Hepatocyte (in vitro differentiated cells): Measurements from ENCODE around the gene NAA38. TPM values are rescaled to one million over a fixed set of nuclear protein-coding genes. Genes with fewer than 3 reads are reported as not detected.

Experiments used
- DNase-seq: peaks from one replicate; pipeline ENCODE4 v3.0.0-alpha.2; 2016; ENCODE audit warnings: low spot score
- H2AFZ ChIP-seq: fragments of 200-600 bp; sonication (generic); 2 replicates; pipeline ENCODE4 v1.6.0; 2016; ENCODE audit warnings: antibody characterized with exemption, mild to moderate bottlenecking
- H3K27ac ChIP-seq: fragments of 200-600 bp; sonication (generic); 2 replicates; pipeline ENCODE4 v1.5.1; 2016; ENCODE audit warnings: mild to moderate bottlenecking
- H3K27me3 ChIP-seq: fragments of 200-600 bp; sonication (generic); 2 replicates; pipeline ENCODE4 v1.6.1; 2016
- H3K36me3 ChIP-seq: fragments of 200-600 bp; sonication (generic); replicated peaks from 2 replicates; pipeline ENCODE4 v1.5.1; 2016; ENCODE audit warnings: low read depth; ENCODE audit not compliant: insufficient read depth
- H3K4me1 ChIP-seq: fragments of 200-600 bp; sonication (generic); 2 replicates; pipeline ENCODE4 v1.5.1; 2016; ENCODE audit warnings: mild to moderate bottlenecking, moderate library complexity; ENCODE audit not compliant: insufficient read depth
- H3K4me2 ChIP-seq: fragments of 200-600 bp; sonication (generic); 2 replicates; pipeline ENCODE4 v1.6.0; 2016
- H3K4me3 ChIP-seq: fragments of 200-600 bp; sonication (generic); 2 replicates; pipeline ENCODE4 v1.5.1; 2016; ENCODE audit warnings: mild to moderate bottlenecking
- H3K79me2 ChIP-seq: fragments of 200-600 bp; sonication (generic); 2 replicates; pipeline ENCODE4 v1.6.0; 2017; ENCODE audit warnings: mild to moderate bottlenecking
- H3K9me2 ChIP-seq: fragments of 200-600 bp; sonication (generic); replicated peaks from 2 replicates; pipeline ENCODE4 v1.6.0; 2017; ENCODE audit warnings: mild to moderate bottlenecking; ENCODE audit not compliant: insufficient read depth
- H3K9me3 ChIP-seq: fragments of 200-600 bp; sonication (generic); 2 replicates; pipeline ENCODE4 v1.5.1; 2016; ENCODE audit warnings: low read depth, mild to moderate bottlenecking
- H4K20me1 ChIP-seq: fragments of 200-600 bp; sonication (generic); 2 replicates; pipeline ENCODE4 v1.6.0; 2016; ENCODE audit warnings: mild to moderate bottlenecking; ENCODE audit not compliant: insufficient read depth, poor library complexity, severe bottlenecking
- EZH2 ChIP-seq: fragments of 200-600 bp; sonication (generic); IDR thresholded peaks from 2 replicates; pipeline ENCODE4 v1.6.1; 2016; ENCODE audit warnings: antibody characterized with exemption, mild to moderate bottlenecking, borderline replicate concordance
- EZH2phosphoT487 ChIP-seq: fragments of 200-600 bp; sonication (generic); IDR thresholded peaks from one replicate; pipeline ENCODE4 v1.6.1; 2018; ENCODE audit warnings: antibody characterized with exemption, mild to moderate bottlenecking, low read depth, moderate library complexity; ENCODE audit not compliant: unreplicated experiment, severe bottlenecking
- WGBS: methylation state at CpG from one replicate; pipeline ENCODE4 v1.1.6; 2016; ENCODE audit warnings: low lambda C conversion rate; ENCODE audit errors: missing lambda C conversion rate; 5-methylcytosine and 5-hydroxymethylcytosine counted together
- polyA plus RNA-seq: library from polyadenylated mRNA; unstranded; fragments of >200 nt; fragmentation: Nextera tagmentation; extraction: Ambion mirVana; gene quantifications from 2 replicates; pipeline ENCODE4 v1.2.1, GENCODE V29; 2016
- small RNA-seq: library from RNA; depleted of rRNA; stranded (forward); fragments of <200 nt; gene quantifications from one replicate; pipeline ENCODE3, GENCODE V24; 2014
- total RNA-seq: library from RNA; depleted of rRNA; stranded (reverse); fragments of >200 nt; gene quantifications from 2 replicates; pipeline ENCODE4 v1.2.3, GENCODE V29; 2014
- TF ChIP-seq, protein P1 (sequence below): fragments of 200-600 bp; sonication (generic); IDR thresholded peaks from 2 replicates; pipeline ENCODE4 v1.5.1; 2016; ENCODE audit warnings: antibody characterized with exemption, mild to moderate bottlenecking; ENCODE audit not compliant: poor library complexity

Gene NAA38
- total and polyA plus RNA-seq, 2 experiments from 2014 or later: 66.0 to 147 TPM

GRCh38 chr17:7809086-7809790 lies 48.1 kb downstream of the NAA38 start:
- no peaks in the 10 kb centered on the region for H4K20me1 ChIP-seq
- no peaks in the 10 kb centered on the region for H3K4me1 ChIP-seq
- H3K27me3 ChIP-seq: no peaks in the 10 kb centered on the region
- no peaks in the 10 kb centered on the region for H3K79me2 ChIP-seq
- TF ChIP-seq EZH2phosphoT487 (no peak), EZH2 (no peak)
- TF ChIP-seq, protein P1, sequence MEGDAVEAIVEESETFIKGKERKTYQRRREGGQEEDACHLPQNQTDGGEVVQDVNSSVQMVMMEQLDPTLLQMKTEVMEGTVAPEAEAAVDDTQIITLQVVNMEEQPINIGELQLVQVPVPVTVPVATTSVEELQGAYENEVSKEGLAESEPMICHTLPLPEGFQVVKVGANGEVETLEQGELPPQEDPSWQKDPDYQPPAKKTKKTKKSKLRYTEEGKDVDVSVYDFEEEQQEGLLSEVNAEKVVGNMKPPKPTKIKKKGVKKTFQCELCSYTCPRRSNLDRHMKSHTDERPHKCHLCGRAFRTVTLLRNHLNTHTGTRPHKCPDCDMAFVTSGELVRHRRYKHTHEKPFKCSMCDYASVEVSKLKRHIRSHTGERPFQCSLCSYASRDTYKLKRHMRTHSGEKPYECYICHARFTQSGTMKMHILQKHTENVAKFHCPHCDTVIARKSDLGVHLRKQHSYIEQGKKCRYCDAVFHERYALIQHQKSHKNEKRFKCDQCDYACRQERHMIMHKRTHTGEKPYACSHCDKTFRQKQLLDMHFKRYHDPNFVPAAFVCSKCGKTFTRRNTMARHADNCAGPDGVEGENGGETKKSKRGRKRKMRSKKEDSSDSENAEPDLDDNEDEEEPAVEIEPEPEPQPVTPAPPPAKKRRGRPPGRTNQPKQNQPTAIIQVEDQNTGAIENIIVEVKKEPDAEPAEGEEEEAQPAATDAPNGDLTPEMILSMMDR: no peak
- 58% methylated on average over 11 of the region's 11 CpGs for WGBS
- no peaks in the 10 kb centered on the region for H3K36me3 ChIP-seq
- H3K9me3 ChIP-seq: no peaks in the 10 kb centered on the region
- no peak overlapping the region for H2AFZ ChIP-seq
- no peak for DNase-seq
- H3K9me2 ChIP-seq: no peaks in the 10 kb centered on the region
- no peak overlapping the region for H3K4me3 ChIP-seq
- H3K27ac ChIP-seq: no peak overlapping the region
- H3K4me2 ChIP-seq: no peak overlapping the region

DNA sequence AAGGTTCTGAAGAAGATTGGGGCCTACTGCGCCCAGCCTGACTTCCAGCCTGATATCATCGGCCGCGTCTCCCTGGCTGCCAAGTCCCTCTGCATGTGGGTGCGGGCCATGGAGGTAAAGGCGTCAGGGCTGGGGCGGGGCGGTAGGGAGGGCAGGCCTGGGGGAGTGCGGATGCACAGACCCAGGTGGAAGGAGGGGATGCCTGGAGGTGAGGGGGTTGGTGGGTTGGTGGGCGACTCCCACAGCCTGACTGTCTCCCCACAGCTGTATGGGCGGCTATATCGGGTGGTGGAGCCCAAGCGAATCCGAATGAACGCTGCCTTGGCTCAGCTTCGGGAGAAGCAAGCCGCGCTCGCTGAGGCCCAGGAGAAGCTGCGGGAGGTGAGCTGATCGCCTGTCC lies 50.2 kb downstream of the NAA38 start:
- Histone ChIP-seq H3K4me3 (no peak overlapping the region), H3K9me2 (no peaks in the 10 kb centered on the region), H3K4me2 (no peak overlapping the region), H2AFZ (no peak overlapping the region), H3K36me3 (no peaks in the 10 kb centered on the region), H3K27me3 (no peaks in the 10 kb centered on the region), H3K27ac (no peak overlapping the region), H4K20me1 (no peaks in the 10 kb centered on the region), H3K4me1 (no peaks in the 10 kb centered on the region), H3K79me2 (no peaks in the 10 kb centered on the region), H3K9me3 (no peaks in the 10 kb centered on the region)
- TF ChIP-seq, protein P1: no peak
- TF ChIP-seq EZH2 (no peak), EZH2phosphoT487 (no peak)
- DNase-seq: no peak
- 96% methylated on average over 16 of the region's 21 CpGs for WGBS

Small RNA genes lying within 50 kb of the gene (small RNA-seq; reads per million reads assigned to genes)
- gene SCARNA21: 252 reads per million, percentile 98 among the genes with 10 or more reads in this experiment

Other genes starting within 250 kb of the NAA38 start
- 33.0 and 33.7 TPM in 2 replicates for gene FXR2, start 242.7 kb downstream of the NAA38 start, total RNA-seq
- gene FXR2, start 242.7 kb downstream of the NAA38 start, polyA plus RNA-seq: 33.8 and 41.6 TPM in 2 replicates
- 114 and 130 TPM in 2 replicates for gene SAT2, start 229.7 kb downstream of the NAA38 start, total RNA-seq
- gene SAT2, start 229.7 kb downstream of the NAA38 start, polyA plus RNA-seq: 128 and 138 TPM in 2 replicates
- gene SHBG, start 227.4 kb downstream of the NAA38 start, total RNA-seq: 6.1 and 9.0 TPM in 2 replicates
- 5.3 and 10.0 TPM in 2 replicates for gene SHBG, start 227.4 kb downstream of the NAA38 start, polyA plus RNA-seq
- 0.04 and 0.23 TPM in 2 replicates for gene ATP1B2, start 206.6 kb downstream of the NAA38 start, total RNA-seq
- gene ATP1B2, start 206.6 kb downstream of the NAA38 start, polyA plus RNA-seq: 2.2 and 2.5 TPM in 2 replicates
- gene TP53, start 170.1 kb downstream of the NAA38 start, total RNA-seq: 24.2 and 29.6 TPM in 2 replicates
- gene TP53, start 170.1 kb downstream of the NAA38 start, polyA plus RNA-seq: 26.9 and 31.7 TPM in 2 replicates
- gene WRAP53, start 169.1 kb downstream of the NAA38 start, total RNA-seq: 3.8 and 7.8 TPM in 2 replicates
- gene WRAP53, start 169.1 kb downstream of the NAA38 start, polyA plus RNA-seq: 9.0 and 12.0 TPM in 2 replicates
- 7.4 and 8.6 TPM in 2 replicates for gene EFNB3, start 152.4 kb downstream of the NAA38 start, total RNA-seq
- 10.6 and 16.6 TPM in 2 replicates for gene EFNB3, start 152.4 kb downstream of the NAA38 start, polyA plus RNA-seq
- gene DNAH2, start 139.8 kb downstream of the NAA38 start, total RNA-seq: 0.77 and 1.0 TPM in 2 replicates
- gene DNAH2, start 139.8 kb downstream of the NAA38 start, polyA plus RNA-seq: 2.1 and 4.0 TPM in 2 replicates
- 3.3 and 5.9 TPM in 2 replicates for gene KDM6B, start 23.3 kb downstream of the NAA38 start, total RNA-seq
- 10.2 and 11.3 TPM in 2 replicates for gene KDM6B, start 23.3 kb downstream of the NAA38 start, polyA plus RNA-seq
- gene TMEM88, start 2.5 kb downstream of the NAA38 start, total RNA-seq: 59.6 and 73.3 TPM in 2 replicates
- gene TMEM88, start 2.5 kb downstream of the NAA38 start, polyA plus RNA-seq: 241 and 328 TPM in 2 replicates
- 9.1 and 14.1 TPM in 2 replicates for gene CYB5D1, start 444 bp upstream of the NAA38 start, total RNA-seq
- gene CYB5D1, start 444 bp upstream of the NAA38 start, polyA plus RNA-seq: 12.2 and 15.1 TPM in 2 replicates
- gene CHD3, start 31.2 kb upstream of the NAA38 start, total RNA-seq: 65.6 and 75.3 TPM in 2 replicates
- 41.2 and 49.4 TPM in 2 replicates for gene CHD3, start 31.2 kb upstream of the NAA38 start, polyA plus RNA-seq
- gene RNF227, start 58.7 kb upstream of the NAA38 start, total RNA-seq: 2.9 and 3.5 TPM in 2 replicates
- gene RNF227, start 58.7 kb upstream of the NAA38 start, polyA plus RNA-seq: 2.5 and 4.8 TPM in 2 replicates
- 1.4 and 1.8 TPM in 2 replicates for gene KCNAB3, start 72.3 kb upstream of the NAA38 start, total RNA-seq
- gene KCNAB3, start 72.3 kb upstream of the NAA38 start, polyA plus RNA-seq: 1.8 and 3.8 TPM in 2 replicates
- gene TRAPPC1, start 74.4 kb upstream of the NAA38 start, total RNA-seq: 20.7 and 29.5 TPM in 2 replicates
- gene TRAPPC1, start 74.4 kb upstream of the NAA38 start, polyA plus RNA-seq: 272 and 299 TPM in 2 replicates
- 19.4 and 21.1 TPM in 2 replicates for gene CNTROB, start 74.6 kb upstream of the NAA38 start, total RNA-seq
- gene CNTROB, start 74.6 kb upstream of the NAA38 start, polyA plus RNA-seq: 30.6 and 37.5 TPM in 2 replicates
- not detected in 2 replicates for gene GUCY2D, start 145.1 kb upstream of the NAA38 start, total RNA-seq
- gene GUCY2D, start 145.1 kb upstream of the NAA38 start, polyA plus RNA-seq: 1.6 and 1.9 TPM in 2 replicates
- gene ALOX15B, start 181.5 kb upstream of the NAA38 start, total RNA-seq: 5.7 and 6.7 TPM in 2 replicates
- gene ALOX15B, start 181.5 kb upstream of the NAA38 start, polyA plus RNA-seq: 26.0 and 26.1 TPM in 2 replicates
- gene ALOX12B, start 230.2 kb upstream of the NAA38 start, total RNA-seq: 0.52 and 2.0 TPM in 2 replicates
- 0.22 and 1.8 TPM in 2 replicates for gene ALOX12B, start 230.2 kb upstream of the NAA38 start, polyA plus RNA-seq